ENCODE data around the gene HK1. TPM values are rescaled to one million over a fixed set of nuclear protein-coding genes. Genes with fewer than 3 reads are reported as not detected.

HK1 gene
- total RNA-seq, 1 experiment from 2014 or later = 98.8 TPM

GRCh38 chr10:69421611-69422308, 143.5 kb downstream of the HK1 start:
- Histone ChIP-seq H3K9me3 (ENCODE audit: control insufficient read depth, low read depth, low read length) (no peaks in the 10 kb centered on the region), H3K27me3 (ENCODE audit: insufficient read depth, low read length) (no peaks in the 10 kb centered on the region), H3K14ac (ENCODE audit: insufficient read depth, low read length) (no peak overlapping the region; the same call in 1 of the 2 replicates), H3K23me2 (ENCODE audit: insufficient read length, low read depth, low read length, poor library complexity, severe bottlenecking) (no peaks in the 10 kb centered on the region), H2AK5ac (ENCODE audit: insufficient read length, low read length) (no peak overlapping the region), H3K79me1 (ENCODE audit: insufficient read depth, low read depth, low read length, poor library complexity, severe bottlenecking) (no peaks in the 10 kb centered on the region), H3K9ac (ENCODE audit: extremely low read depth, insufficient read length, low read length) (no peak overlapping the region), H2BK120ac (ENCODE audit: low read depth, low read length, poor library complexity, severe bottlenecking) (no peak overlapping the region), H3K23ac (ENCODE audit: insufficient read length, low read depth, low read length) (no peak overlapping the region), H3T11ph (ENCODE audit: low read length) (no peak overlapping the region), H3K4me1 (ENCODE audit: insufficient read depth, low read length) (no peaks in the 10 kb centered on the region), H2BK20ac (ENCODE audit: low read depth, low read length, poor library complexity, severe bottlenecking) (no peak overlapping the region), H2BK5ac (ENCODE audit: insufficient read length, low read length) (no peak overlapping the region), H2BK12ac (ENCODE audit: insufficient read length, low read depth, low read length) (no peak overlapping the region), H2BK15ac (ENCODE audit: low read depth, low read length) (no peak overlapping the region), H3K56ac (ENCODE audit: insufficient read length, low read depth, low read length) (no peak overlapping the region), H3K27ac (ENCODE audit: insufficient read length, low read depth, low read length) (no peak overlapping the region), H4K8ac (replicated peaks; ENCODE audit: insufficient read length, low read depth, low read length) (no peak overlapping the region), H4K91ac (ENCODE audit: insufficient read length, low read depth, low read length) (no peak overlapping the region), H3K18ac (ENCODE audit: insufficient read length, low read depth, low read length) (no peak overlapping the region), H4K5ac (ENCODE audit: insufficient read length, low read depth, low read length) (no peak overlapping the region), H2AFZ (ENCODE audit: low read length) (no peak overlapping the region), H3K4ac (ENCODE audit: low read depth, low read length) (no peak overlapping the region), H3K4me2 (ENCODE audit: insufficient read depth, insufficient read length, low read length) (no peak overlapping the region), H3K79me2 (ENCODE audit: insufficient read depth, low read length) (no peaks in the 10 kb centered on the region), H4K20me1 (ENCODE audit: control insufficient read depth, insufficient read depth, insufficient read length) (no peaks in the 10 kb centered on the region)
- Mint-ChIP-seq H3K9me3 (no peaks in the 10 kb centered on the region), H3K27ac (no peak overlapping the region; a peak in 1 of 7 replicates), H3K4me1 (peaks cover 0 to 6% of the 10 kb centered on the region in 2 experiments; a peak in 2 of 4 replicates), H3K36me3 (ENCODE audit: insufficient read depth in 1 of 3, low read depth in 3 of 3) (no peaks in the 10 kb centered on the region), H3K4me3 (no peak overlapping the region), H3K27me3 (ENCODE audit: low read depth) (peaks cover 6% of the 10 kb centered on the region; the same call in 1 of the 2 replicates)
- no peak for TF ChIP-seq CTCF (conservative IDR thresholded peaks at IDR 0.05)
- WGBS (ENCODE audit: extremely low coverage, insufficient read length, low lambda C conversion rate) = no CpG with 5 or more reads among the region's 13 CpGs
- DNase-seq = no peak

All from H9 (cell line).